Measurements from ENCODE around the gene CGRRF1.

The CGRRF1 gene

GRCh38 chr14:54488646-54489317 lies 20.9 kb upstream of the CGRRF1 start, which contains the start of gene GMFB:
Gene GMFB, minus strand, starts transcription at chr14:54488980. Its CDS starts 53 bp downstream, at chr14:54488927.
- Histone ChIP-seq H3K9ac (peak within 1 kb of the TSS; percentile 98), H4K20me1 (peaks cover 39% of the 10 kb centered on the region), H3K27me3 (no peaks in the 10 kb centered on the region), H3K4me3 (peak within 1 kb of the TSS; percentile 100), H3K4me2 (peak within 1 kb of the TSS; percentile 86), H3K9me3 (peaks cover 3% of the 10 kb centered on the region; the same call in 1 of the 2 replicates), H3K4me1 (peaks cover 39% of the 10 kb centered on the region), H3K36me3 (peaks cover 9% of the 10 kb centered on the region), H3K27ac (peak within 1 kb of the TSS; percentile 97)
- TF ChIP-seq Cebpa-rat (IDR thresholded peaks at IDR 0.05): no peak

- Histone ChIP-seq H3K27me3 (no peaks in the 10 kb centered on the region), H3K4me3 (peak overlapping the region; percentile 100), H3K9me3 (peaks cover 3% of the 10 kb centered on the region; the same call in 1 of the 2 replicates), H3K27ac (peak overlapping the region; percentile 97), H3K36me3 (peaks cover 9% of the 10 kb centered on the region), H4K20me1 (peaks cover 34% of the 10 kb centered on the region), H3K9ac (peak overlapping the region; percentile 98), H3K4me2 (peak overlapping the region; percentile 79), H3K4me1 (peaks cover 34% of the 10 kb centered on the region)
- TF ChIP-seq Cebpa-rat (IDR thresholded peaks at IDR 0.05): no peak
Observed at GRCh38 chr14:54489318-54489683, 20.4 kb upstream of the CGRRF1 start.

GRCh38 chr14:54489731-54490444 lies 19.8 kb upstream of the CGRRF1 start:
- peaks cover 3% of the 10 kb centered on the region; the same call in 1 of the 2 replicates for H3K9me3 ChIP-seq
- no peaks in the 10 kb centered on the region for H3K27me3 ChIP-seq
- H3K9ac ChIP-seq: peak overlapping the region; percentile 98
- no peak for TF ChIP-seq Cebpa-rat (IDR thresholded peaks at IDR 0.05)
- H3K4me1 ChIP-seq: peaks cover 28% of the 10 kb centered on the region
- H3K4me3 ChIP-seq: peak overlapping the region; percentile 100
- H4K20me1 ChIP-seq: peaks cover 28% of the 10 kb centered on the region
- peaks cover 9% of the 10 kb centered on the region for H3K36me3 ChIP-seq
- H3K4me2 ChIP-seq: peak overlapping the region; percentile 79
- H3K27ac ChIP-seq: peak overlapping the region; percentile 97; the same call in 1 of the 2 replicates

- peaks cover 28% of the 10 kb centered on the region for H3K4me1 ChIP-seq
- TF ChIP-seq Cebpa-rat (IDR thresholded peaks at IDR 0.05): no peak
- H3K27ac ChIP-seq: no peak overlapping the region
- no peak overlapping the region for H3K9ac ChIP-seq
- H3K4me2 ChIP-seq: no peak overlapping the region
- H4K20me1 ChIP-seq: peaks cover 21% of the 10 kb centered on the region; the same call in 1 of the 2 replicates
- peaks cover 9% of the 10 kb centered on the region for H3K36me3 ChIP-seq
- H3K27me3 ChIP-seq: no peaks in the 10 kb centered on the region
- H3K9me3 ChIP-seq: peaks cover under 1% of the 10 kb centered on the region; the same call in 1 of the 2 replicates
- no peak overlapping the region for H3K4me3 ChIP-seq
Observed at GRCh38 chr14:54490445-54491175, 19.1 kb upstream of the CGRRF1 start.

GRCh38 chr14:54493293-54493692 lies 16.4 kb upstream of the CGRRF1 start:
- Histone ChIP-seq H3K4me2 (no peak overlapping the region), H3K9me3 (no peaks in the 10 kb centered on the region), H3K4me3 (no peak overlapping the region), H3K27me3 (no peaks in the 10 kb centered on the region), H3K36me3 (no peaks in the 10 kb centered on the region), H3K27ac (no peak overlapping the region), H4K20me1 (no peaks in the 10 kb centered on the region; the same call in 1 of the 2 replicates), H3K9ac (no peak overlapping the region), H3K4me1 (peaks cover 10% of the 10 kb centered on the region)
- TF ChIP-seq Cebpa-rat (IDR thresholded peaks at IDR 0.05): no peak

- H3K4me1 ChIP-seq: no peaks in the 10 kb centered on the region
- no peaks in the 10 kb centered on the region for H4K20me1 ChIP-seq
- no peak overlapping the region for H3K9ac ChIP-seq
- no peak overlapping the region for H3K27ac ChIP-seq
- no peaks in the 10 kb centered on the region for H3K9me3 ChIP-seq
- no peak overlapping the region for H3K4me2 ChIP-seq
- H3K4me3 ChIP-seq: no peak overlapping the region
- TF ChIP-seq Cebpa-rat (IDR thresholded peaks at IDR 0.05): no peak
- H3K36me3 ChIP-seq: no peaks in the 10 kb centered on the region
- no peaks in the 10 kb centered on the region for H3K27me3 ChIP-seq
Observed at GRCh38 chr14:54497224-54497623, 12.5 kb upstream of the CGRRF1 start.

- no peak overlapping the region for H3K4me2 ChIP-seq
- no peaks in the 10 kb centered on the region for H3K27me3 ChIP-seq
- H3K4me3 ChIP-seq: no peak overlapping the region
- H3K27ac ChIP-seq: no peak overlapping the region
- H4K20me1 ChIP-seq: no peaks in the 10 kb centered on the region
- no peak overlapping the region for H3K9ac ChIP-seq
- no peaks in the 10 kb centered on the region for H3K36me3 ChIP-seq
- TF ChIP-seq Cebpa-rat (IDR thresholded peaks at IDR 0.05): no peak
- H3K4me1 ChIP-seq: no peaks in the 10 kb centered on the region
- no peaks in the 10 kb centered on the region for H3K9me3 ChIP-seq
Observed at GRCh38 chr14:54498095-54498531, 11.6 kb upstream of the CGRRF1 start.

- H3K9ac ChIP-seq: no peak overlapping the region
- no peaks in the 10 kb centered on the region for H3K9me3 ChIP-seq
- no peak for TF ChIP-seq Cebpa-rat (IDR thresholded peaks at IDR 0.05)
- H3K27ac ChIP-seq: no peak overlapping the region
- no peak overlapping the region for H3K4me2 ChIP-seq
- H3K4me1 ChIP-seq: no peaks in the 10 kb centered on the region
- no peaks in the 10 kb centered on the region for H3K36me3 ChIP-seq
- H4K20me1 ChIP-seq: no peaks in the 10 kb centered on the region
- H3K4me3 ChIP-seq: no peak overlapping the region
- no peaks in the 10 kb centered on the region for H3K27me3 ChIP-seq
Observed at GRCh38 chr14:54498579-54498978, 11.1 kb upstream of the CGRRF1 start.

GRCh38 chr14:54500744-54501143 lies 9.0 kb upstream of the CGRRF1 start:
- H3K4me3 ChIP-seq: no peak overlapping the region
- no peak overlapping the region for H3K27ac ChIP-seq
- no peaks in the 10 kb centered on the region for H4K20me1 ChIP-seq
- H3K9me3 ChIP-seq: no peaks in the 10 kb centered on the region
- no peaks in the 10 kb centered on the region for H3K4me1 ChIP-seq
- TF ChIP-seq Cebpa-rat (IDR thresholded peaks at IDR 0.05): no peak
- no peak overlapping the region for H3K9ac ChIP-seq
- no peak overlapping the region for H3K4me2 ChIP-seq
- no peaks in the 10 kb centered on the region for H3K36me3 ChIP-seq
- H3K27me3 ChIP-seq: no peaks in the 10 kb centered on the region

Measured in BLaER1 (cell line).